ENCODE measurements around the gene FAM184B. TPM values are rescaled to one million over a fixed set of nuclear protein-coding genes. Genes with fewer than 3 reads are reported as not detected.
A peak's percentile ranks its signal among the peaks of the same experiment; 100 is the strongest.

The FAM184B gene
- total RNA-seq, 4 donors from 2014 or later = 0.24 to 0.39 (median 0.25) TPM; not detected in 1

GRCh38 chr4:17636696-17637622, 144.5 kb downstream of the FAM184B start:
- peak; percentile 79 to 86 for DNase-seq (ENCODE audit: low spot score in 2 of 2)
- TF ChIP-seq CTCF (IDR thresholded peaks at IDR 0.05) = peak; percentile 55 to 79
- no peak for TF ChIP-seq POLR2A (IDR thresholded peaks at IDR 0.05)
- no peaks in the 10 kb centered on the region for H3K9me3 ChIP-seq
- H3K27me3 ChIP-seq = no peaks in the 10 kb centered on the region
- H3K36me3 ChIP-seq = peaks cover 32% of the 10 kb centered on the region
- no peaks in the 10 kb centered on the region for H3K4me1 ChIP-seq
- WGBS = 59% methylated on average over 30 of the region's 32 CpGs
- no peak overlapping the region for H3K4me3 ChIP-seq
- H3K27ac ChIP-seq = no peak overlapping the region

- no peaks in the 10 kb centered on the region for H3K9me3 ChIP-seq
- 98% methylated on average over 8 of the region's 17 CpGs for WGBS
- H3K4me3 ChIP-seq = no peak overlapping the region
Measured at GRCh38 chr4:17636341-17636695, 145.1 kb downstream of the FAM184B start.

GRCh38 chr4:17635056-17635455, 146.4 kb downstream of the FAM184B start:
- no peaks in the 10 kb centered on the region for H3K9me3 ChIP-seq
- H3K4me1 ChIP-seq = no peaks in the 10 kb centered on the region
- TF ChIP-seq POLR2A (IDR thresholded peaks at IDR 0.05) (no peak), CTCF (IDR thresholded peaks at IDR 0.05) (no peak), POLR2AphosphoS5 (IDR thresholded peaks at IDR 0.05) (no peak), EP300 (IDR thresholded peaks at IDR 0.05) (no peak)
- H3K4me3 ChIP-seq = no peak overlapping the region
- 96% methylated on average over 4 of the region's 4 CpGs for WGBS
- no peaks in the 10 kb centered on the region for H3K27me3 ChIP-seq
- DNase-seq (ENCODE audit: low spot score in 2 of 2) = no peak
- no peak overlapping the region for H3K27ac ChIP-seq
- H3K36me3 ChIP-seq = peaks cover 50% of the 10 kb centered on the region

More at GRCh38 chr4:17636341-17636695, 145.1 kb downstream of the FAM184B start:
- Histone ChIP-seq H3K27me3 (no peaks in the 10 kb centered on the region), H3K27ac (no peak overlapping the region), H3K4me1 (no peaks in the 10 kb centered on the region), H3K36me3 (peaks cover 38% of the 10 kb centered on the region)
- TF ChIP-seq EP300 (IDR thresholded peaks at IDR 0.05) = no peak
- no peak for TF ChIP-seq POLR2A (IDR thresholded peaks at IDR 0.05)
- no peak for TF ChIP-seq POLR2AphosphoS5 (IDR thresholded peaks at IDR 0.05)
- TF ChIP-seq CTCF (IDR thresholded peaks at IDR 0.05) = no peak
- DNase-seq (ENCODE audit: low spot score in 2 of 2) = no peak

- WGBS = 93% methylated on average over 9 of the region's 9 CpGs
Measured at GRCh38 chr4:17633600-17633999, 147.8 kb downstream of the FAM184B start.

More at GRCh38 chr4:17633600-17633999, 147.8 kb downstream of the FAM184B start:
- peaks cover 65% of the 10 kb centered on the region for H3K36me3 ChIP-seq
- no peak for DNase-seq (ENCODE audit: low spot score in 2 of 2)
- H3K27ac ChIP-seq = no peak overlapping the region
- H3K4me3 ChIP-seq = no peak overlapping the region
- H3K9me3 ChIP-seq = no peaks in the 10 kb centered on the region
- no peaks in the 10 kb centered on the region for H3K27me3 ChIP-seq
- H3K4me1 ChIP-seq = no peaks in the 10 kb centered on the region
- TF ChIP-seq POLR2A (IDR thresholded peaks at IDR 0.05) (no peak), EP300 (IDR thresholded peaks at IDR 0.05) (no peak), POLR2AphosphoS5 (IDR thresholded peaks at IDR 0.05) (no peak), CTCF (IDR thresholded peaks at IDR 0.05) (no peak)
